B cell (primary cell): Measurements from ENCODE around the gene GNS. TPM values are rescaled to one million over a fixed set of nuclear protein-coding genes. Genes with fewer than 3 reads are reported as not detected.

Experiments used
- ATAC-seq: fragments of 200-7000 bp; cut with Tn5 transposase; one replicate; pipeline ENCODE4 v1.10.0; 2021; ENCODE audit warnings: low read depth, mild to moderate bottlenecking, moderate number of reproducible peaks, moderate library complexity
- CTCF ChIA-PET: fragments of 350-600 bp; sonication (Branson Sonifier 250); formaldehyde crosslinking; loops from one replicate; lab custom pipeline; 2021; ENCODE audit warnings: antibody characterized with exemption, inconsistent platforms; lab: Charles Lee
- POLR2A ChIA-PET: fragments of 350-600 bp; sonication (Branson Sonifier 250); formaldehyde crosslinking; loops from one replicate; lab custom pipeline; 2021; ENCODE audit warnings: antibody characterized with exemption; lab: Charles Lee
- DNase-seq: peaks from one replicate; pipeline ENCODE4 v3.0.0; 2013
- H2AFZ ChIP-seq: 2 replicates; pipeline ENCODE4 v1.6.1; 2012; ENCODE audit warnings: mild to moderate bottlenecking, low read depth, low read length; ENCODE audit not compliant: insufficient read depth, poor library complexity, severe bottlenecking
- H3K27ac ChIP-seq, 2 donors: 1 replicate in 1 of 2; 2 replicates in 1 of 2; pipeline ENCODE4 v1.5.1; 2012 to 2013; ENCODE audit warnings: low read length in 2 of 2, mild to moderate bottlenecking in 2 of 2, moderate library complexity in 1 of 2
- H3K27me3 ChIP-seq, 4 experiments: fragments of 200-600 bp in 1 of 4; sonication (generic) in 1 of 4; replicated peaks in 1 of 4; 1 replicate in 2 of 4; 2 replicates in 2 of 4; pipeline versions ENCODE4 v1.6.1 to v1.7.0; 2013 to 2016; ENCODE audit warnings: low read length in 3 of 4, mild to moderate bottlenecking in 2 of 4, mixed read lengths in 1 of 4, moderate library complexity in 1 of 4; ENCODE audit not compliant: insufficient read depth in 4 of 4, control insufficient read depth in 3 of 4; ENCODE audit errors: control extremely low read depth in 1 of 4
- H3K36me3 ChIP-seq, 2 experiments: replicated peaks in 1 of 2; 1 replicate in 1 of 2; 2 replicates in 1 of 2; pipeline versions ENCODE4 v1.6.1 to v1.7.1; 2013; ENCODE audit warnings: low read length in 1 of 2; ENCODE audit not compliant: insufficient read depth in 2 of 2, control insufficient read depth in 1 of 2; ENCODE audit errors: control extremely low read depth in 1 of 2, extremely low read depth in 1 of 2
- H3K4me1 ChIP-seq, 2 donors: fragments of 200-600 bp in 1 of 2; sonication (generic) in 1 of 2; 1 replicate in 1 of 2; 2 replicates in 1 of 2; pipeline versions ENCODE4 v1.5.1 to v1.6.1; 2013 to 2017; ENCODE audit warnings: low read length in 2 of 2; ENCODE audit not compliant: control insufficient read depth in 2 of 2, insufficient read depth in 2 of 2
- H3K4me2 ChIP-seq: replicated peaks from 2 replicates; pipeline ENCODE3; 2012; ENCODE audit warnings: mild to moderate bottlenecking, low read depth, low read length; ENCODE audit not compliant: poor library complexity, severe bottlenecking
- H3K4me3 ChIP-seq, 5 experiments: fragments of 200-600 bp in 1 of 5; sonication (generic) in 1 of 5; 1 replicate in 3 of 5; 2 replicates in 2 of 5; pipeline versions ENCODE4 v1.5.1 to v1.7.0; 2011 to 2016; ENCODE audit warnings: low read length in 4 of 5, mild to moderate bottlenecking in 4 of 5, low read depth in 2 of 5, control low read depth in 1 of 5, moderate library complexity in 1 of 5; ENCODE audit not compliant: insufficient read depth in 1 of 5; ENCODE audit errors: control extremely low read depth in 1 of 5, extremely low read depth in 1 of 5
- H3K79me2 ChIP-seq: fragments of 200-600 bp; sonication (generic); one replicate; pipeline ENCODE4 v1.6.0; 2016; ENCODE audit warnings: low read length; ENCODE audit not compliant: control insufficient read depth, insufficient read depth
- H3K9ac ChIP-seq: fragments of 200-600 bp; sonication (generic); 2 replicates; pipeline ENCODE4 v1.6.1; 2017; ENCODE audit warnings: mild to moderate bottlenecking, low read length, moderate library complexity
- H3K9me3 ChIP-seq, 3 donors: one replicate each; pipeline versions ENCODE4 v1.6.1 to v1.7.1; 2013; ENCODE audit warnings: low read length in 2 of 3; ENCODE audit not compliant: control insufficient read depth in 2 of 3, insufficient read depth in 1 of 3; ENCODE audit errors: control extremely low read depth in 1 of 3
- H4K20me1 ChIP-seq: 2 replicates; pipeline ENCODE4 v1.6.0; 2012; ENCODE audit warnings: mild to moderate bottlenecking, low read length; ENCODE audit not compliant: insufficient read depth, control insufficient read depth, poor library complexity, severe bottlenecking
- H3K27ac Mint-ChIP-seq: one replicate; pipeline ENCODE4 v1.8.0; 2021; ENCODE audit warnings: mixed read lengths
- H3K27me3 Mint-ChIP-seq: one replicate; pipeline ENCODE4 v1.8.0; 2021; ENCODE audit warnings: mixed read lengths
- H3K4me1 Mint-ChIP-seq: one replicate; pipeline ENCODE4 v1.8.0; 2021; ENCODE audit warnings: mixed read lengths
- H3K4me3 Mint-ChIP-seq: one replicate; pipeline ENCODE4 v1.8.0; 2021; ENCODE audit warnings: mixed read lengths
- H3K9me3 Mint-ChIP-seq: one replicate; pipeline ENCODE4 v1.8.0; 2022; ENCODE audit warnings: mixed read lengths; ENCODE audit not compliant: insufficient read depth
- EZH2 ChIP-seq: IDR thresholded peaks from 2 replicates; pipeline ENCODE4 v1.6.1; 2012; ENCODE audit warnings: borderline replicate concordance, low read depth, mild to moderate bottlenecking, moderate library complexity, low read length; ENCODE audit not compliant: insufficient read depth, poor library complexity, severe bottlenecking
- WGBS: methylation state at CpG from one replicate; pipeline ENCODE4 v1.1.5; 2013; ENCODE audit warnings: missing lambda C conversion rate; ENCODE audit not compliant: insufficient coverage; 5-methylcytosine and 5-hydroxymethylcytosine counted together
- intact Hi-C: fragments of 100-400 bp; cut with micrococcal nuclease; formaldehyde crosslinking; loops from one replicate; pipeline ENCODE4 v1.10.0; 2022
- polyA plus RNA-seq: library from polyadenylated mRNA; depleted of rRNA; stranded (reverse); fragments of >200 nt; gene quantifications from 2 replicates; pipeline ENCODE4 v1.2.3, GENCODE V29; 2012
- total RNA-seq, 2 donors: library from RNA; stranded (reverse); fragments of 120-200 nt in 1 of 2; gene quantifications; 1 replicate in 1 of 2; 2 replicates in 1 of 2; pipeline versions ENCODE4 v1.2.3 to v1.2.4, GENCODE V29; 2013 to 2022
- TF ChIP-seq, protein P1 (sequence below): fragments of 200-600 bp; IDR thresholded peaks from one replicate; pipeline ENCODE4 v1.8.0; 2022; ENCODE audit warnings: antibody characterized with exemption, mild to moderate bottlenecking

The GNS gene
- total and polyA plus RNA-seq, 2 donors (not counting 1 experiment from before 2014, with no cell fraction given): 7.0 to 26.7 TPM

DNA sequence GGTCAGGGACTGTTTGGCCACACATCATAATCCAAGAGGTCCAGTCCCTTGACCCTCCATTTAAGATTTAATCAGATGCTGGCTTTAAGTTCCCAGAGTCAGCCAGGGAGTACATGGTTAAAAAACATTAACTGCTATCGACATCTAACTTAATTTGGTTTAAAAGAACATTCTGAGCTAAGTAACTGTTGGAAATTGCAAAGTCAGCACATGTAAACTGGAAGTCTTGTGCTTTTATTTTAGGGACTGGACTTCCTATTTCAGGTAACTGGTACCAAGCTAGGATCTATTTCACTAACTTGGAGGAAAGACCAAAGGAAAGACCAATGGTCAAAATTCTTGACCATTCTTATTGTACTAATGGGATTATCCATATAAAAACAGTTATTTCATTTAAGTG lies 40.6 kb downstream of the GNS start:
- Histone ChIP-seq H4K20me1 (no peaks in the 10 kb centered on the region), H3K36me3 (peaks cover 0 to 58% of the 10 kb centered on the region in 2 experiments), H3K79me2 (no peaks in the 10 kb centered on the region), H3K9me3 (no peaks in the 10 kb centered on the region), H3K9ac (no peak overlapping the region), H3K27me3 (no peaks in the 10 kb centered on the region), H3K4me3 (no peak overlapping the region), H2AFZ (no peak overlapping the region), H3K27ac (no peak overlapping the region), H3K4me1 (no peaks in the 10 kb centered on the region), H3K4me2 (no peak overlapping the region)
- no peaks in the 10 kb centered on the region for H3K4me1 Mint-ChIP-seq
- ChIA-PET POLR2A (no interaction called here), CTCF (interaction anchor here (1.1 to 2.1 kb wide), 5 partner anchors 15 to 174 kb away, joined by 3 to 6 read pairs (median 5); no protein-coding TSS in a partner anchor)
- no peak for ATAC-seq
- no peaks in the 10 kb centered on the region for H3K27me3 Mint-ChIP-seq
- no peaks in the 10 kb centered on the region for H3K9me3 Mint-ChIP-seq
- no peak overlapping the region for H3K4me3 Mint-ChIP-seq
- no peak overlapping the region for H3K27ac Mint-ChIP-seq
- no CpG with 5 or more reads among the region's 1 CpG for WGBS
- intact Hi-C loops: no loop called here
- no peak for DNase-seq
- no peak for TF ChIP-seq EZH2
- TF ChIP-seq, protein P1, sequence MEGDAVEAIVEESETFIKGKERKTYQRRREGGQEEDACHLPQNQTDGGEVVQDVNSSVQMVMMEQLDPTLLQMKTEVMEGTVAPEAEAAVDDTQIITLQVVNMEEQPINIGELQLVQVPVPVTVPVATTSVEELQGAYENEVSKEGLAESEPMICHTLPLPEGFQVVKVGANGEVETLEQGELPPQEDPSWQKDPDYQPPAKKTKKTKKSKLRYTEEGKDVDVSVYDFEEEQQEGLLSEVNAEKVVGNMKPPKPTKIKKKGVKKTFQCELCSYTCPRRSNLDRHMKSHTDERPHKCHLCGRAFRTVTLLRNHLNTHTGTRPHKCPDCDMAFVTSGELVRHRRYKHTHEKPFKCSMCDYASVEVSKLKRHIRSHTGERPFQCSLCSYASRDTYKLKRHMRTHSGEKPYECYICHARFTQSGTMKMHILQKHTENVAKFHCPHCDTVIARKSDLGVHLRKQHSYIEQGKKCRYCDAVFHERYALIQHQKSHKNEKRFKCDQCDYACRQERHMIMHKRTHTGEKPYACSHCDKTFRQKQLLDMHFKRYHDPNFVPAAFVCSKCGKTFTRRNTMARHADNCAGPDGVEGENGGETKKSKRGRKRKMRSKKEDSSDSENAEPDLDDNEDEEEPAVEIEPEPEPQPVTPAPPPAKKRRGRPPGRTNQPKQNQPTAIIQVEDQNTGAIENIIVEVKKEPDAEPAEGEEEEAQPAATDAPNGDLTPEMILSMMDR: no peak

DNA sequence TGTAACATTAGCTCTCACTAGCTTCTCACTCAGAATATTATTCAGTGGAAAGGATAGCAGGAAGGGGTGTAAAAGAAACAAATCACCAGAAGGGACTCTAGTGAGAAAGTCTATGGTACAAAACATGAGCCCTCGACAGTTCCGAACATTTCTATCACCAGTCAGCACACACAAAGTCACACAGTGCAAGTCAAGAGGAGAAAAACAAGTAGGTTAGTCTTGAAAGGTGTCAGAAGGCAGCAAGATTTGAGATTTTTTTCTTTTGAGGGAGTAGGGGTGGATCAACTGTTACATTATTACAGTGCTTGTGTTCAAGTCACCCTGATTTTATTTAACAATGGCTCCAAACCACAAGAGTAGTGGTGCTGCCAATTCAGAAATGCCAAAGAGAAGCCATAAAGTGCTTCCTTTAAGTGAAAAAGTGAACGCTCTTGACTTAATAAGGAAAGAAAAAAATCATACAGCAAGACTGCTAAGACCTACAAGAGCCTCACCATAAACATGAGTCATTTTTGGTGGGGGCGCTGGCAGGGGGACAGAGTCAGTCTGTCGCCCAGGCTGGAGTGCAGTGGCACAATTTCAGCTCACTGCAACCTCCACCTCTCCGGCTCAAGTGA lies 42.3 kb downstream of the GNS start:
- H3K9me3 ChIP-seq: no peaks in the 10 kb centered on the region
- H3K4me2 ChIP-seq: no peak overlapping the region
- no peak for DNase-seq
- ChIA-PET POLR2A (no interaction called here), CTCF (no interaction called here)
- H4K20me1 ChIP-seq: no peaks in the 10 kb centered on the region
- no peak overlapping the region for H3K27ac ChIP-seq
- no peaks in the 10 kb centered on the region for H3K27me3 ChIP-seq
- no peak for ATAC-seq
- no peaks in the 10 kb centered on the region for H3K4me1 ChIP-seq
- Mint-ChIP-seq H3K9me3 (no peaks in the 10 kb centered on the region), H3K27ac (no peak overlapping the region), H3K4me1 (no peaks in the 10 kb centered on the region), H3K27me3 (no peaks in the 10 kb centered on the region), H3K4me3 (no peak overlapping the region)
- H3K4me3 ChIP-seq: no peak overlapping the region
- H3K9ac ChIP-seq: no peak overlapping the region
- H2AFZ ChIP-seq: no peak overlapping the region
- H3K36me3 ChIP-seq: peaks cover 0 to 48% of the 10 kb centered on the region in 2 experiments
- TF ChIP-seq EZH2: no peak
- TF ChIP-seq, protein P1: no peak
- intact Hi-C loops: no loop called here
- 100% methylated on average over 2 of the region's 6 CpGs for WGBS
- H3K79me2 ChIP-seq: no peaks in the 10 kb centered on the region
